Activated CD8-positive, alpha-beta memory T cell treated with anti-CD3 and anti-CD28 coated beads for 24 hours (primary cell): Measurements from ENCODE around the gene COLEC11.
"Not testable (repeated sequence)": the region's sequence is repeated elsewhere in the genome, so short reads cannot be mapped to it uniquely, and the experiment has no call there.

Experiments used
- DNase-seq: peaks from one replicate; pipeline ENCODE4 v3.0.0-alpha.2; 2020

The COLEC11 gene

GRCh38 chr2:3655871-3656761 lies 61.2 kb downstream of the COLEC11 start:
- no peak for DNase-seq

GRCh38 chr2:3656762-3657721 lies 62.1 kb downstream of the COLEC11 start:
- no peak for DNase-seq

DNA sequence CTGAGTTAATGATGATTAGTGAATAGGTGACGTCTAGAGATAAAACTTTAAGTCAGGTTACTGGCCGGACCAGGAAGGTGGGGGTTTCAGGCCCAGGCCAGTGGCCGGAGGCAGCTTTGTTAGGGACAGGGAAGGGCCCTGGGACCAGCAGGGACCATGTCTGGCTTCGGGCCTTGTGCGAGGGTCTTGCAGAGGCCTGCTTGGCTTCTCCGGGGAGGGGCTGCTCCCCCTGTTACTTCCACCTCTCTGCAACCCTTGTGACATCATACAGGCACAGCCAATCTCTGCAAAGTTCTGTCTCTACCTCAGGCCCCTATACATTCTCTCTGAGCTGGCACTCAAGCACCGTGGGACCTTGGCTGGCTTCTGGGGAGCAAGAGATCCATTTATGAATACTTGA lies 63.0 kb downstream of the COLEC11 start, which contains the start of gene ALLC:
Gene ALLC (plus strand): TSS at position 320 of the 400 bp plus-strand sequence. CDS start 12,958 bp downstream, outside the sequence.
- DNase-seq = no peak

GRCh38 chr2:3659447-3660432 lies 64.8 kb downstream of the COLEC11 start:
- DNase-seq = no peak

- not testable (repeated sequence) for DNase-seq
Observed at GRCh38 chr2:3660640-3661039, 65.7 kb downstream of the COLEC11 start.

DNA sequence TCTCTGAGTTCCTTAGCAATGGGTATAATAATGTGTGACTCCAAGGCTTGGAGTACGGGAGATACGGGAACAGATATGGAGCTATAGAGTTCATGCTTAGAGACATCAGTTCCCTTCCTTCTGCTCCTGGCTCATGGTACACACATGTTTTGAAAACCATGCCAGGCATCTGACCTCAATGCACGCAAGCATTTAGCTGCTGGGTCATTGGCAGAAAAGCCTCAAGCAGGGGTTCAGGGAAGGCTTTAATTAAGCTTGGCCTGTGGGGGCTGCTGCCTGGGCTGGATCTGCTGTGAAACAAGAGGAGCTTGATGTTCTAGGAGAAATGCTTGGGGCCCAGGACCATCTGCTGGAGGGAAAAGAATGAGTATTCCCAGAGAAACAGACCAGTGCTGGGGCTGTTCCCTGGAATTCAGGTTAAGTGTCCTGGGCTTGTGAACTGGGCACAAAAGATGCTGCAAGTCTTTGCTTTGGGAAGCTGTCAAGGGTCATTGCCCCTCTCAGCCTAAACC lies 66.3 kb downstream of the COLEC11 start:
- no peak for DNase-seq

GRCh38 chr2:3662239-3662638 lies 67.3 kb downstream of the COLEC11 start:
- DNase-seq = no peak

DNA sequence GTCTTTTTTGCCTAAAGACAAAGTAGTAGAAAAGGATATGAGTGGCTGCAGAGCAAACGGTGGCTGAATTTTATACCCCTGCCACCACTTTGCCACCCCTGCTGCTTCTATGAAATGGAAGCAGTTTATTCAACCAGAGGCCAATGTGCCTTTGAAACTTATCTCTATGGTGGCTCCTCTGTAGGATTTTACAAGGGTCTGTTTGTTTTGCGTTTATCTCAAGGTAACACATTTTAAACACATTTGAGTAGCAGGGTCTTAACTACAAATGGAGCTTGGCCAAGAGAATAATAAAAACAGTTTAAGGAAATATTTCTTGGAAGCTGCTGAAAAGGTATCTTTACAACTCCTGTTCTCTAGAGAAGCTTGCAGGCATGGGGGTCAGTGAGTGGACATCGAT lies 69.2 kb downstream of the COLEC11 start:
- no peak for DNase-seq

DNA sequence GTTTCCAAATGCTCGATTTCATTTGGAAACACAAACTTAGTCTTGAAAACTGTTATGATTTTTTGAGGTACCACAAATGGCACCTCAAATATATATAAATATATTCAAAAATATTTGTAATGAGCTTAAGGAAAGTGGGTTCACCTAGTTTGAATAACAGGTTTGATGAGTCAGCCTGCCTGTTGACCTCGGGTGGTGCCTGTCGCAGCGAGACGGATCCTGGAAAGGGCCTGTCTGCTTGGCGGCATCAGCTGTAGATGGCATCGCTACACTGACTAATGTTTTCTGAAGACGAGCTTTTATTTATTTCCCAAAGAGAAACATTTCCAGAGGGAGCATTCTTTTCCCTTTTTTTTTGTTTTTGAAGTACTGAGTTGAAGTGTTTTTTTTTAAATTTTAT lies 70.0 kb downstream of the COLEC11 start:
- DNase-seq = no peak

GRCh38 chr2:3665886-3666612 lies 71.1 kb downstream of the COLEC11 start:
- DNase-seq = no peak

DNA sequence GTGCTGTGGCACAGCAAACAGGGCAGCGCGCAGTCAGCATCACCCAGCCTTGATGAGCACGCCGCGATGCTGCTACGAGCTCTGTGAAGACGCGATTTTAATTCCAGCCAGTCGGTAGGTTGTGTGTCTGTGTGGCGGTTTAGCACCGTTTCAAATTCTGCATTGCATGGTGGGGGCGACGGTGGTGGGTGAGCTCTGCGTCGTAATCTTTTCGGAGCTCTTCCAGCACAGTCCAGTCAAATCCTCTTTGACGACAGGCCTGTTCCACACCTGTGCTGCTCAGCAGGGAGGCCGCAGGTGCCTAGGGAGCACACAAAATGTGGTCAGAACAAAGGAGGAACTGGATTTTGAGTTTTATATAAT lies 71.7 kb downstream of the COLEC11 start:
- DNase-seq = no peak

DNA sequence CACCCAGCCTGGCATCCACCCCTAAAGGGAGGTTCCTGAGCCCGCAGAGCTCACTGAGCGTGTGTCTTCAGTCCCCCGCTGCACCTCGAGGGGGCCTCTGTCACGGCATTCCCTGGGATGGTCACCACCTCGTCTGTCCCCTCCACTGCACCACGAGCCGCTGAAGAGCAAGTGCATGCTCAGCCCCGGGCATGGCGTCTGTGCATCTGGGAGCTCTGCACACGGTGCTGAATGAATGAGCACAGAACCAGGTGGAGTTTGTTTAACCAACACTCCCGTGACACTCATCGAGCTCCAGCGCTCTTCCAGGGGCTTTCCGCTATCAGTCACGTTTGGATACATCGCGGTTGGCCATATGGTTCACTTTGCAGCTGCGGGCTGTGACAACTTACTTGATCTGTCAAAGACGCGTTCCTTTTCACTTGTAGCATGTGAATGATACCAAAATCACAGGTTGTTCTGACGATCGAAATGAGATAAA lies 72.3 kb downstream of the COLEC11 start:
- no peak for DNase-seq

DNA sequence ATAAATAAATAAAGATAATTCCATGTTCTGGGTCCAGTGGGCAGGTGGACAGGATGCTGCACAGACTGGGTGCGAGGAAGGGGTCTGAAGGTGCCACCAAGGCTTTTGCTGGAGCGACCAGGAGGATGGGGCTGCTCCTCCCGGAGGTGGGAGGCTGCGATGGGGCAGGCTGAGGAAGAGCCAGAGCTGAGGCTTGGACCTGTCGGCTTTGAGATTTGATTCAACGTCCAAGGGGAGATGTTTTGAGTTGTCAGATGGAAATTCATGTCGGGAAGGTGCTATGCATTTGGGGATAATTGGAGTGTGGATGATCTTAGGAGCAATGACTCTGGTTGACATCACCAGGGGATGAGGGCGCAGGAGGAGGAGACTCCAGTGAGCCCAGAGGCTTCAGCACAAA lies 74.7 kb downstream of the COLEC11 start:
- no peak for DNase-seq

DNA sequence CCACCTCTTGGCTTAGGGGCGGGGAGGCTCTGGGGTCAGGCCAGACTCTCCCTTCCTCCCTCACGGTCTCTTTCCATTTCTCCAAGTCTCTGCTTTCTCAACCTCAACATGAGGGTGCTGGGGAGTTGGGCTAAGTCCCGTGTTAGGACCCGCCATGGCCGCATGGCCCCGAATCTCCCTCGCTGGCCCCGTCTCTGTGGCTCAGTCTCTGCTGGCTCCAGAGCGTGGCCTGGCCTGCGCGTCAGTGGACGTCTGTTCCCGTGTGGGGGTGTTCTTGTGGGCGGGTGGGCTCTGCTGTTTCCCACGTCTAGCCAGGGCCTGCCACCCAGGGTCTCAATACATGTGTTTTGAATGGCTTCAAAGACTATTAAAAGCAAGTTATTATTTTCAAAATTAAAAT lies 75.5 kb downstream of the COLEC11 start:
- no peak for DNase-seq

- DNase-seq = no peak
Observed at GRCh38 chr2:3670941-3671340, 76.0 kb downstream of the COLEC11 start.

GRCh38 chr2:3672861-3673678 lies 78.2 kb downstream of the COLEC11 start:
- no peak for DNase-seq

GRCh38 chr2:3674066-3674845 lies 79.3 kb downstream of the COLEC11 start:
- DNase-seq = no peak

- no peak for DNase-seq
Observed at GRCh38 chr2:3675687-3676086, 80.8 kb downstream of the COLEC11 start.

GRCh38 chr2:3677436-3677835 lies 82.5 kb downstream of the COLEC11 start:
- DNase-seq = no peak

GRCh38 chr2:3678212-3678611 lies 83.3 kb downstream of the COLEC11 start:
- no peak for DNase-seq
